Left lung (tissue), 10 donors: ENCODE results near the gene RAD23B. TPM values are rescaled to one million over a fixed set of nuclear protein-coding genes. Genes with fewer than 3 reads are reported as not detected.

ENCODE experiments used
- ATAC-seq: fragments of 200-7000 bp; cut with Tn5 transposase; one replicate; pipeline ENCODE4 v1.9.1; 2020; ENCODE audit warnings: moderate library complexity
- DNase-seq, 4 donors: peaks; one replicate each; pipeline ENCODE4 v3.0.0-alpha.2; 2013 to 2020
- H3K27ac ChIP-seq, 2 donors: fragments of 200-600 bp; sonication (generic) in 1 of 2; one replicate each; pipeline versions ENCODE4 v1.5.0 to v1.8.0; 2020 to 2021
- H3K27me3 ChIP-seq, 2 donors: fragments of 200-600 bp; sonication (generic) in 1 of 2; one replicate each; pipeline versions ENCODE4 v1.5.0 to v1.8.0; 2020 to 2021
- H3K36me3 ChIP-seq, 2 donors: fragments of 200-600 bp; sonication (generic) in 1 of 2; one replicate each; pipeline versions ENCODE4 v1.5.0 to v1.8.0; 2020 to 2021
- H3K4me1 ChIP-seq, 2 donors: fragments of 200-600 bp; one replicate each; pipeline ENCODE4 v1.8.0; 2021
- H3K4me3 ChIP-seq, 2 donors: fragments of 200-600 bp; sonication (generic) in 1 of 2; one replicate each; pipeline versions ENCODE4 v1.5.0 to v1.8.0; 2020 to 2021; ENCODE audit warnings: mild to moderate bottlenecking in 1 of 2
- H3K9me3 ChIP-seq, 2 donors: fragments of 200-600 bp; sonication (generic) in 1 of 2; one replicate each; pipeline versions ENCODE4 v1.5.0 to v1.8.0; 2020 to 2021
- CTCF ChIP-seq, 2 donors: fragments of 200-600 bp; sonication (generic) in 1 of 2; IDR thresholded peaks; one replicate each; pipeline versions ENCODE4 v1.5.0 to v1.8.0; 2021; ENCODE audit warnings: antibody characterized with exemption in 2 of 2
- intact Hi-C, 2 donors: fragments of 100-400 bp; cut with DNase I; formaldehyde crosslinking; loops; one replicate each; pipeline versions ENCODE4 v1.11.2 to v1.14.2; 2022
- polyA plus RNA-seq, 6 donors: library from polyadenylated mRNA; unstranded; fragments of 120-200 nt; gene quantifications; one replicate each; pipeline ENCODE4 v1.2.1, GENCODE V29; 2013; ENCODE audit not compliant: insufficient read length in 6 of 6
- total RNA-seq, 2 donors: library from RNA; stranded (reverse); fragmentation: NEBNext Ultra II Directional; extraction: Animal tissue kit (Norgen Biotek cat#: 25700); gene quantifications; one replicate each; pipeline ENCODE4 v1.2.1, GENCODE V29; 2021
- donor health status: DM: no; HTN: yes; CAD: no.
- donor health status: DM: no; HTN: no; CAD: no.

Gene RAD23B
- total and polyA plus RNA-seq, 8 donors, result 105 to 142 (median 114) TPM

GRCh38 chr9:107316795-107317661 is 33.9 kb downstream of the RAD23B start:
- ATAC-seq (no peak), DNase-seq (no peak)
- no peak overlapping the region for H3K4me3 ChIP-seq
- no peaks in the 10 kb centered on the region for H3K9me3 ChIP-seq
- H3K36me3 ChIP-seq, result peaks cover 0 to 78% of the 10 kb centered on the region in 2 donors
- H3K27me3 ChIP-seq, result no peaks in the 10 kb centered on the region
- peak overlapping the region in 1 of 2 donors; percentile 11 for H3K27ac ChIP-seq
- no peak for TF ChIP-seq CTCF (IDR thresholded peaks at IDR 0.05)
- H3K4me1 ChIP-seq, result peaks cover 0 to 31% of the 10 kb centered on the region in 2 donors
- intact Hi-C loops, result no loop called here

GRCh38 chr9:107322643-107323042 is 39.6 kb downstream of the RAD23B start:
- intact Hi-C loops, result no loop called here
- no peak for TF ChIP-seq CTCF (IDR thresholded peaks at IDR 0.05)

GRCh38 chr9:107323836-107324585 is 40.9 kb downstream of the RAD23B start:
- intact Hi-C loops, result no loop called here
- Histone ChIP-seq H3K4me3 (no peak overlapping the region), H3K27me3 (no peaks in the 10 kb centered on the region), H3K4me1 (peaks cover 0 to 34% of the 10 kb centered on the region in 2 donors), H3K9me3 (no peaks in the 10 kb centered on the region), H3K27ac (peak overlapping the region; percentile 1 to 73), H3K36me3 (peaks cover 0 to 80% of the 10 kb centered on the region in 2 donors)
- TF ChIP-seq CTCF (IDR thresholded peaks at IDR 0.05), result no peak
- ATAC-seq (no peak), DNase-seq (no peak)

More at GRCh38 chr9:107322643-107323042, 39.6 kb downstream of the RAD23B start:
- peaks cover 0 to 79% of the 10 kb centered on the region in 2 donors for H3K36me3 ChIP-seq
- H3K4me3 ChIP-seq, result no peak overlapping the region
- DNase-seq, result no peak
- no peaks in the 10 kb centered on the region for H3K27me3 ChIP-seq
- ATAC-seq, result no peak
- no peak overlapping the region for H3K27ac ChIP-seq
- peaks cover 0 to 34% of the 10 kb centered on the region in 2 donors for H3K4me1 ChIP-seq
- no peaks in the 10 kb centered on the region for H3K9me3 ChIP-seq

GRCh38 chr9:107325842-107326241 is 42.8 kb downstream of the RAD23B start:
- peaks cover 0 to 76% of the 10 kb centered on the region in 2 donors for H3K36me3 ChIP-seq
- H3K9me3 ChIP-seq, result no peaks in the 10 kb centered on the region
- TF ChIP-seq CTCF (IDR thresholded peaks at IDR 0.05), result no peak
- DNase-seq (no peak), ATAC-seq (no peak)
- no peak overlapping the region for H3K27ac ChIP-seq
- peaks cover 0 to 34% of the 10 kb centered on the region in 2 donors for H3K4me1 ChIP-seq
- no peak overlapping the region for H3K4me3 ChIP-seq
- intact Hi-C loops, result no loop called here
- H3K27me3 ChIP-seq, result no peaks in the 10 kb centered on the region

GRCh38 chr9:107328510-107328909 is 45.4 kb downstream of the RAD23B start:
- peaks cover 0 to 84% of the 10 kb centered on the region in 2 donors for H3K36me3 ChIP-seq
- no peaks in the 10 kb centered on the region for H3K9me3 ChIP-seq
- no peak for TF ChIP-seq CTCF (IDR thresholded peaks at IDR 0.05)

More at GRCh38 chr9:107328510-107328909, 45.4 kb downstream of the RAD23B start:
- DNase-seq, result no peak
- intact Hi-C loops, result no loop called here
- Histone ChIP-seq H3K4me1 (peaks cover 0 to 15% of the 10 kb centered on the region in 2 donors), H3K4me3 (no peak overlapping the region), H3K27me3 (no peaks in the 10 kb centered on the region), H3K27ac (no peak overlapping the region)
- no peak for ATAC-seq
